Fibroblast of skin of left quadriceps (primary cell): ENCODE results near the gene MVP.
"Not testable (repeated sequence)": the region's sequence is repeated elsewhere in the genome, so short reads cannot be mapped to it uniquely, and the experiment has no call there.

Experiments used
- DNase-seq, 2 experiments: peaks; one replicate each; pipeline ENCODE4 v3.0.0-alpha.2; 2013; ENCODE audit warnings: low read depth in 2 of 2

MVP gene

GRCh38 chr16:29820271-29820701, at the start of gene MVP:
Gene MVP (plus strand): TSS chr16:29820462. CDS start chr16:29830550, 10,088 bp downstream.
- DNase-seq, result peak in 1 of 2 experiments; percentile 46

- DNase-seq, result not testable (repeated sequence)
These were observed 47.9 kb upstream of the MVP start for GRCh38 chr16:29772330-29772729.

- no peak for DNase-seq
These were observed 45.5 kb upstream of the MVP start for GRCh38 chr16:29774730-29775129.

GRCh38 chr16:29775742-29776408, 44.4 kb upstream of the MVP start:
- DNase-seq, result no peak

DNA sequence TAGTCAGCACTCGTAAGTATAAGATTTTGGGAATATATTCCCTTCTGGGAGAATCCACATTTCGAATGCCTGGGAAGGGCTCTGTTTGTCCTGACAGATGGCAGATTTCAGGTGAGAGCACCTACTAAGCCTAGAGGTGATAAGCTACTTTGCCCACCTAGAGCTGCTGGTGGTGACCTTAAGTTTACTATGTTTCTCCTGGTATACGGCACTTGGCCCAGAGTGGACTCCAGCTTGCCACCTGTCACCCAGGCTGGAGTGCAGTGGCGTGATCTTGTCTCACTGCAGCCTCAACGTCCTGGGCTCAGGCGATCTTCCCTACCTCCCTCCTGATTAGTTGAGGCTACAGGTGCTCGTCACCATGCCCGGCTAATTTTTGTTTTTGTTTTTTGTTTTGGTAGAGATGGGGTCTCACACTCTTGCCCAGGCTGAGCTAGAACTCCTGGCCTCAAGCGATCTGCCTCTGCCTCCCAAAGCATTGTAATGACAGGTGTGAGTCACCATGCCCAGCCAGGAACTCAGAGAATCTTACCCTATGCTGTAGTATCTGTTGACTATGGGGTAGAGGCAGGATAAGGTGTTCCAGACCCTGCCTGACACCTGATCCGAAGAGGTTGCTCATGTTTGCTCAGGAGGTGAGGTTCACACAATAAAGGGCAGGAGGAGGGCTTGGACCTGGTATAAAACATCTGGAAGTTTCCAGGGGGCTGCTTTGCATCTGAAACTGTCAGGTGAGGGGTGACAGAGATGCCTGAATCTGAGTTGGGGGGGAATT, 42.5 kb upstream of the MVP start, which contains the start of gene ZG16:
Gene ZG16, plus strand, starts transcription at position 681 of the 775 bp plus-strand sequence. CDS start 1,011 bp downstream, outside the sequence.
- DNase-seq, result no peak

DNA sequence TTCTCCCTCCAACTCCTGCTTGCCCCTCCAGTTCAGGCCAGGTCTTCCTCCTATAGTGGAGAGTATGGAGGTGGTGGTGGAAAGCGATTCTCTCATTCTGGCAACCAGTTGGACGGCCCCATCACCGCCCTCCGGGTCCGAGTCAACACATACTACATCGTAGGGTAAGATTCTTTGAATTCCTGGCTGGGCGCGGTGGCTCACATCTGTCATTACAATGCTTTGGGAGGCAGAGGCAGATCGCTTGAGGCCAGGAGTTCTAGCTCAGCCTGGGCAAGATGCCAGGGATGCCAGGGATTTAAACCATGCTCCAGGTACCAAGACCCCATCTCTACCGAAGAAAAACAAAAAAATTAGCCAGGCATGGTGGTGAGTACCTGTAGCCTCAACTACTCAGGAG, 40.8 kb upstream of the MVP start:
- DNase-seq, result no peak

- DNase-seq, result not testable (repeated sequence)
These were observed 36.9 kb upstream of the MVP start for GRCh38 chr16:29783094-29783953.

- no peak for DNase-seq
These were observed 36.1 kb upstream of the MVP start for GRCh38 chr16:29784157-29784556.

GRCh38 chr16:29784901-29785500, 35.3 kb upstream of the MVP start:
- no peak for DNase-seq

- not testable (repeated sequence) for DNase-seq
These were observed 33.1 kb upstream of the MVP start for GRCh38 chr16:29787155-29787554.

- DNase-seq, result no peak
These were observed 30.5 kb upstream of the MVP start for GRCh38 chr16:29789775-29790182.

- DNase-seq, result peak; percentile 98
These were observed 29.9 kb upstream of the MVP start, which contains the start of gene KIF22 for GRCh38 chr16:29790183-29790948. Gene KIF22 (plus strand): TSS chr16:29790751. CDS start chr16:29790760, 9 bp downstream.

DNA sequence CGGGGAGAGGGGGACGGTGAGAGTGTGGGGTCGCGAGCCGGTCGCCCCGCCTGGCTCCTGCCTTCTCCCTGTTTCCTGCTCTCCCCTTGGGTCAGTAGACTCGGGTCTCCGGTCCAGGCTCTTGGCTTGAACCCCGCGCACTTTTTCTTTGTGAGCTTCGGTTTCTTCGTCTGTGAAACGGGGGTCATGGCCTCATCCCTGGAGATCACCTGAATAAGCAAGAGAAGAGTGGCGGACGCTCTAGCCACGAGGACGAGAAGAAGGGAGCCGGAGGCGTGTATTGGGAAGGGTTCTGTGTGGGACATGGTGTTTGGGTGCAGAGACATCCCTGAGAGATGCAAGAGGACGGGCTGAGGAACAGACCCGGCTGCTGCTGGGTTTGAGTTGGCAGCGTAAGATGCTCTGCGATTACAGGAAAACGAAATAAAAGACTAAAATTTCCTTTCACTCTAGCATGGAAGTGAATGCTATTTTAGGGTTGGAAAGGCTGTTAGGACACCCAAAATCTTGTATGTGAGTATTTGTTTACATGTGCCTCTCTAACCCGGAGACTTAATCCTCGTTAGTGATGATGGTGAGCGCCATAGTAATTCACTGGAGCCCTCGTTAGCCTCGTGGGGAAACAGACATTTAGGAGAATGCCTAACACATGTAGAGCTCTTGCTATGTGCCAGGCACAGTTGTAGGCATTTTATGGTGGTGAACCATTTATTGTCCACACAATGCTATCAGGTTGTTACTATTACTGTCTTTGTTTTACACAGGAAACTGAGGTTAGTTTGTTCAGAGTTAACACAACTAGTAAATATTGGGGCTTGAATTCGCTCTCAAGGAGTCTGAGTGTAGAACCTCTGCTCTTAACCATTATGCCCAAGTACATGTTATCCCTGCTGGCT, 29.1 kb upstream of the MVP start:
- no peak for DNase-seq

- DNase-seq, result no peak
These were observed 28.1 kb upstream of the MVP start for GRCh38 chr16:29791845-29792807.

- DNase-seq, result not testable (repeated sequence)
These were observed 27.1 kb upstream of the MVP start for GRCh38 chr16:29793153-29793552.

GRCh38 chr16:29794231-29794710, 26.0 kb upstream of the MVP start:
- no peak for DNase-seq

- no peak for DNase-seq
These were observed 17.8 kb upstream of the MVP start for GRCh38 chr16:29802416-29802935.

DNA sequence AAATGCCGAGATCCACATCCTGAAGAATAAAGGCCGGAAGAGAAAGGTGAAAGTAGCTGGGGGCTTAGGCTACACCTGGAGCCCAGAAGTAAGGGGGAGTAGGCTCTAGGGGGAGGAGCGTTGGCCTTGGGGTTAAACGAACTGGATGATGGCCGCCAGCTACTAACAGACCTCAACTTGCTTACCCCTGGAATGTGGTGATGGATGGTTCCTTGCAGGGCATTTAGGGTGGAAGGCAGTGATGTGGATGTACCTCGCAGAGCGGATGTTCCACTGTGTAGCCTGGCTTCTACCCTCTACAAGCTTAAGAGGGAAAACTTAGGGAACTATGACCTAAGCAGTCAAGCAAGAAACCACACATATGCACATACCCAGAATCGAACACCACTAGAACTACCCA, 16.2 kb upstream of the MVP start:
- no peak for DNase-seq
